Spinal cord (tissue), 10 donors: Measurements from ENCODE around the gene SEC14L6. TPM values are rescaled to one million over a fixed set of nuclear protein-coding genes. Genes with fewer than 3 reads are reported as not detected.

Source experiments
- DNase-seq, 6 donors: peaks; one replicate each; pipeline versions ENCODE4 v3.0.0 to v3.0.0-alpha.2; 2013 to 2015; ENCODE audit warnings: low spot score in 6 of 6, low read depth in 4 of 6
- H3K27ac ChIP-seq: one replicate; pipeline ENCODE4 v1.5.1; 2013; ENCODE audit warnings: low read depth, low read length, control low read depth
- H3K27me3 ChIP-seq: one replicate; pipeline ENCODE4 v1.6.1; 2013; ENCODE audit warnings: low read length; ENCODE audit not compliant: control insufficient read depth, insufficient read depth
- H3K36me3 ChIP-seq: one replicate; pipeline ENCODE4 v1.6.1; 2013; ENCODE audit warnings: low read length; ENCODE audit not compliant: control insufficient read depth, insufficient read depth
- H3K4me1 ChIP-seq: one replicate; pipeline ENCODE4 v1.6.1; 2013; ENCODE audit warnings: low read length; ENCODE audit not compliant: control insufficient read depth, insufficient read depth
- H3K4me3 ChIP-seq: one replicate; pipeline ENCODE4 v1.5.1; 2013; ENCODE audit warnings: low read depth, low read length, control low read depth
- H3K9me3 ChIP-seq: one replicate; pipeline ENCODE4 v1.6.1; 2013; ENCODE audit warnings: low read length; ENCODE audit not compliant: control insufficient read depth, insufficient read depth
- WGBS: methylation state at CpG from one replicate; pipeline ENCODE4 v1.1.5; 2013; ENCODE audit warnings: missing lambda C conversion rate; ENCODE audit not compliant: insufficient coverage; 5-methylcytosine and 5-hydroxymethylcytosine counted together
- polyA plus RNA-seq, 2 donors: library from polyadenylated mRNA; unstranded; fragments of 120-200 nt; gene quantifications; one replicate each; pipeline ENCODE4 v1.2.1, GENCODE V29; 2013; ENCODE audit not compliant: insufficient read length in 2 of 2
- total RNA-seq, 2 donors: library from RNA; depleted of rRNA in 1 of 2; stranded (reverse); fragments of 120-200 nt in 1 of 2; fragments of >200 nt in 1 of 2; gene quantifications; one replicate each; pipeline versions ENCODE4 v1.2.3 to v1.2.4, GENCODE V29; 2013 to 2014
- donor health status: healthy.

SEC14L6 gene
- total and polyA plus RNA-seq, 4 donors = 2.6 to 7.9 (median 3.5) TPM

DNA sequence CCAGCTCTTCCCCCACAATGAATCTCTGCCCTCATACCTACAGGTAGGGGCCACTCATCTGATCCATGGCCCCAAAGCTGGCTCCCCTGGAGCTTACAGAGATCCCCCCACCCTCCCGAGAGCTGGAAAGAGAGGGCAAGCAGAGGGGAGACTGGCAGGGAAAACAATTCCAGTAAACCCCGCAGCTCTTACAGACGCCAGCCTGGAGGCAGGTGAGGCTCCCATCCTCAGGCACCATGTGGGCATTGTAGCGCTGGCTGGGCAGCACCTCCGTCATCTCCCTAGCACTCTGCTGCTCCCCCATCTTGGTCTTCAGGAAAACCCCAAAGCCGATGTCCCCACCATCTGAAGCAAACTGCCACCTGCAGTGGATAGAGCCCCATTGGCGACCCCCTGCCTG lies 55.2 kb downstream of the SEC14L6 start:
- Histone ChIP-seq H3K27ac (no peak overlapping the region), H3K27me3 (no peaks in the 10 kb centered on the region), H3K4me1 (no peaks in the 10 kb centered on the region), H3K36me3 (no peaks in the 10 kb centered on the region), H3K4me3 (no peak overlapping the region), H3K9me3 (no peaks in the 10 kb centered on the region)
- DNase-seq = no peak
- 100% methylated on average over 4 of the region's 7 CpGs for WGBS

DNA sequence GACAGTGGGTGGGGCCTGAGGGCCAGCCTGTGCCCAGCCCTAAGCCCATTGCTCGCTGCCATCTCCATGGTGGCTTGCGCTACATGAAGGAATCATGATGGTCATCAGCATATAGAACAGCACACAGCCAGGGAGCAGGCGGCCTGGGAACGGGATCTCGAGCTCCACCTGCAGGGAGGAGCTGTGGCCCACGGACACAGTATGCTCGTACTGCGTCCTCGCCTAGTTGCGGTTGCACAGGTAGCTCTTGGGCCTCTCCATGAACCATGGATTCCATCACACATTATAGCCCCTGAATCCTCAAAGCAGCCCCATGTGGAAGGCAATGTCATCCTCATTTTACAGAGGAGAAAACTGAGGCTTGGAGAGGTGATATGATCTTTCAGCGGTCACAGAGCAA lies 56.1 kb downstream of the SEC14L6 start:
- H3K27ac ChIP-seq = no peak overlapping the region
- no peak overlapping the region for H3K4me3 ChIP-seq
- H3K27me3 ChIP-seq = no peaks in the 10 kb centered on the region
- no peaks in the 10 kb centered on the region for H3K9me3 ChIP-seq
- WGBS = 72% methylated on average over 10 of the region's 11 CpGs
- DNase-seq = no peak
- H3K4me1 ChIP-seq = no peaks in the 10 kb centered on the region
- no peaks in the 10 kb centered on the region for H3K36me3 ChIP-seq

DNA sequence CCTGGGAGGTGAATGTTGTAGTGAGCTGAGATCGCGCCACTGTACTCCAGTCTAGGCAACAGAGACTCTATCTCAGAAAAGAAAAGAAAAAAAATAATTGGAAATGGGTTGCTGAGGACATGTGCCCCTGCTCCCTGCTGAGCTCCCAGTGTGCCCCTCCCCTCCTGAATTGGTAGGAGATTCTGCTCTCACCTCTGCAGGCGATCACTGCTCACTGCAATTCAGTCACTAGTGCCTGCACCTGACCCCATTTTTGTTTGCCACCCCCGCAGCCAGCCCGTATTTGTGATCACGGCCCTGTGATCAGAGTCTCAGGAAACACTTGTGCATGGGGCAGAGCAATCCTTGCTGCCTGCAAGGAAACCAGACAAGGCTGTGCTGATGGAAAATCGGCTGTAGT lies 58.4 kb downstream of the SEC14L6 start:
- no peaks in the 10 kb centered on the region for H3K4me1 ChIP-seq
- 68% methylated on average over 5 of the region's 7 CpGs for WGBS
- no peak overlapping the region for H3K4me3 ChIP-seq
- no peaks in the 10 kb centered on the region for H3K9me3 ChIP-seq
- H3K27me3 ChIP-seq = no peaks in the 10 kb centered on the region
- no peak for DNase-seq
- no peak overlapping the region for H3K27ac ChIP-seq
- H3K36me3 ChIP-seq = no peaks in the 10 kb centered on the region

DNA sequence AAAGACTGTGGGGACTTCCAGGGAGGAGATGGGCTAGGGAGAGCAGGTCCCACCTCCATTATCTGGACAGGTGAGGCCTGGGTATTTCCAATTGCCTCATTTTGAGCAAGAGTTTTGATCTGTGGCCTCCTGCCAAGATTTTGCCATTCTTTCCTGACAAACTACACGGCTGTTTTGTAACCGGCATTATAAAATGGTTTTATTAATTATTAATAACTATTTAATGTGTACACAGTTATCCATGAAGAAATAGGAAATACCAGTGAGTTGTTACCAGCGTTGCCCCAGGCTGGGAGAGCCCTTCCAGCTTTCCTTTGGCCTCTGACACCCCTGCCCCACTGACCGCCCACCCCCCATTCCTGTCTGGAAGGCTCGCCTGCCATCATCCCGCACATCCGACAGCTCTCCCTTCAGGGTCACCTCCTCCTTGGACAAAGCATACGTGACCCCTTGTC lies 59.9 kb downstream of the SEC14L6 start:
- H3K27ac ChIP-seq = no peak overlapping the region
- peak in 1 of 6 donors; percentile 6 for DNase-seq
- no peaks in the 10 kb centered on the region for H3K27me3 ChIP-seq
- H3K36me3 ChIP-seq = no peaks in the 10 kb centered on the region
- 90% methylated on average over 5 of the region's 8 CpGs for WGBS
- H3K9me3 ChIP-seq = peaks cover 1% of the 10 kb centered on the region
- H3K4me3 ChIP-seq = no peak overlapping the region
- H3K4me1 ChIP-seq = no peaks in the 10 kb centered on the region

DNA sequence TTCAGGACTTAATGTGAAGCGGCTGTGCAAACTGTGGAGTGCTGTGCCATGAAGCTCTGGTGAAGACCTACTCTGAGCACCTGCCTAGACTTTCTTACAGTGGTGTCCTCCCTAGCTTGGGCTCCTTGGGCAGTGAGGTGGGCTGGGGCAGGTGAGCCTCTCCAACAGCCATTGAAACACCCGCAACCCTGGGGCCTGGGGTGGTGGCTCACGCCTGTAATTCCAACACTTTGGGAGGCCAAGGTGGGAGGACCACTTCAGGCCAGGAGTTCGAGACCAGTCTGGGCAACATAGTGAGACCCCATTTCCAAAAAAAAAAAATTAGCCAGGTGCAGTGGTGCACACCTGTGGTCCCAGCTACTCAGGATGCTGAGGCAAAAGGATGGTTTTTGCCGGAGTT lies 60.4 kb downstream of the SEC14L6 start:
- Histone ChIP-seq H3K36me3 (no peaks in the 10 kb centered on the region), H3K27me3 (no peaks in the 10 kb centered on the region), H3K27ac (no peak overlapping the region), H3K4me1 (no peaks in the 10 kb centered on the region), H3K4me3 (no peak overlapping the region), H3K9me3 (peaks cover 1% of the 10 kb centered on the region)
- WGBS = 93% methylated on average over 3 of the region's 5 CpGs
- no peak for DNase-seq

DNA sequence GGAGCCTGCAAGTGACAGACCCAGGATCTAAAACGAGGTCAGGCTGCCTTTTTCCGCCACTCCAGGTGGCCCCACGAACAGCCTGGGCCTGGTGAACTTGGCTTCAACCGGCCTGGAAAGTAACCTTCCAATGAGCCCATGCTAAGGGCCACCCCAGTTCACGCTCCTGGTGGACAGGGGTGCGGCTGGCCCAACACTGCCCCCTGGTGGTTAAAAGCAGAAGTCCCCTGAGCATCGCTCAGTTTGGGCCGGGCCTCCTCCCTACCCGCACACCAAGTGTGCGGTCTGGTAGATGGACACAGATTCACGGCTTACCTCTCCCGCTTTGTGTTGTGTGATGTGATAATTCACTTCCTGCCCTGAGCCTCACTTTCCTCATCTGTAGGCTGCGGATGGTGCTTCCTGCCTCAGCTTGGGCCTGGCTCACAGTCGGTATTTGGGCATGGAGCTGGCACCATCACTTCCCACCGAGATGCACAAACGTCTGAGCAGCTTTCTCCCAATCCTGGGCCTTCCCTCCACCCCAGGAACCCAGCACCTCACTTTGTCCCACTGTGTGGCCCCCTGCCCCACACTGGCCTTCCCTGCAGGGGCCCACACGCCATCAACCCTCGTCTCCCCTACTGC lies 61.1 kb downstream of the SEC14L6 start:
- 33% methylated on average over 14 of the region's 18 CpGs for WGBS
- Histone ChIP-seq H3K36me3 (no peaks in the 10 kb centered on the region), H3K4me1 (no peaks in the 10 kb centered on the region), H3K4me3 (no peak overlapping the region), H3K27ac (no peak overlapping the region), H3K27me3 (no peaks in the 10 kb centered on the region), H3K9me3 (peaks cover 1% of the 10 kb centered on the region)
- DNase-seq = peak in 4 of 6 donors; percentile 1 to 43 (median 6)

DNA sequence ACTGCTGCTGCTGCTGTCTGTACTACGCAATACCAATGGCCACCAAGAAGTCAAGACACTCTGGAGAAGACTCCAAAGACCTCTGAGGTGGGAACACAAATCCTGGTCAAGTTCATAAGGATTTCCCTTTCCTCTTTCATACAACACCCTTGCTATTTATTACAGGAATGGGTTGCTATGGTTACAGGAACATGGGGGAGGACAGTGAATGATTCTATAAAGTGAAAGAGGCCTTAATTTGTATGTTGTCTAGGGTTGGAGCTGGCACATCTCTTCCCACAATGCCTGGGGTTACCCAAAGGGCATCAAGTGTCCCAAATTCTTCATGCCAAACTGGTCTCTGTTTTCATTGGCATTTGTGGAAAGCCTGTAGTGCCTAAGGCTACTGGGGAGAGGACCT lies 63.4 kb downstream of the SEC14L6 start:
- no peaks in the 10 kb centered on the region for H3K27me3 ChIP-seq
- no peaks in the 10 kb centered on the region for H3K4me1 ChIP-seq
- no CpG with 5 or more reads among the region's 1 CpG for WGBS
- H3K36me3 ChIP-seq = no peaks in the 10 kb centered on the region
- peaks cover 1% of the 10 kb centered on the region for H3K9me3 ChIP-seq
- H3K4me3 ChIP-seq = no peak overlapping the region
- DNase-seq = peak in 2 of 6 donors; percentile 7 to 25
- H3K27ac ChIP-seq = no peak overlapping the region

DNA sequence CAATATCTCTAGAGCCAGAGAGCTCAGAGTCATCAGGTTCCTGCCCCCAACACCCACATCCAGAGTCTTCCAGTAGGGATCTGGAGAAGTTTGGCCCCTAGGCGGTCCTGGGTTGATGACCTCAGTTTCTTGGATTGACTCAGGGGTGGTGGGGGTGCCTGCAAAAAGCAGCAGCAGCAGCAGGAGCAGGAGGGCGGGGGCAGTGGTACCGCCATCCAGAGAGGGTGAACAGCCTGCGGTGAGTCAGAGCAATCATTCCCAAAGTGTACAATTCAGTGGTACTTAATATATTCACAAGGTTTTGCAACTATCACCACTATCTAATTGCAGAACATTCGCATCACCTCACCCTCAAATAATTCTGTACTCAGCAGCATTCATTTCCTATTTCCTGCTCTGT lies 64.8 kb downstream of the SEC14L6 start:
- no peak for DNase-seq
- 64% methylated on average over 2 of the region's 5 CpGs for WGBS
- no peak overlapping the region for H3K4me3 ChIP-seq
- no peaks in the 10 kb centered on the region for H3K4me1 ChIP-seq
- H3K36me3 ChIP-seq = no peaks in the 10 kb centered on the region
- peaks cover 1% of the 10 kb centered on the region for H3K9me3 ChIP-seq
- H3K27me3 ChIP-seq = no peaks in the 10 kb centered on the region
- H3K27ac ChIP-seq = no peak overlapping the region

DNA sequence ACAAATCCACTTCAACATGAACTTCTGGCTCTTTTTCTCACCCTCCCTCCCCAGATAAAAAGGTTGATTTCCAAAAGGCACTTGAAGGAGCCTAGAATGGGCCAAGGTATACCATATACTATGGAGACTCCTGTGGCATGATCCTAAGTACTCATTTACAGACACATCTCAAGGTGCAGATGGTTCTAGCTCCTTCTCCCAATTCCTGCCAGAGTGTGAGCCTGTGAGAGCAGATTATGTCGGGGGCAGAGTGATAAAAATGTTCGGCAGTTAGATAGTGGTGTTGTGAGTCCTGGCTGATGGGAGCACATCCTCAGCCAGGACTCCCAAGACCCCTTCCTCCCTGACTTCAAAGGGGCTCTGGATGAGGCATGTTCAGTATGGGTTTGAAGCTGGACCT lies 66.6 kb downstream of the SEC14L6 start:
- no peaks in the 10 kb centered on the region for H3K4me1 ChIP-seq
- H3K27ac ChIP-seq = no peak overlapping the region
- H3K9me3 ChIP-seq = peaks cover 1% of the 10 kb centered on the region
- H3K27me3 ChIP-seq = no peaks in the 10 kb centered on the region
- no CpG with 5 or more reads among the region's 2 CpGs for WGBS
- H3K4me3 ChIP-seq = no peak overlapping the region
- H3K36me3 ChIP-seq = no peaks in the 10 kb centered on the region
- no peak for DNase-seq

DNA sequence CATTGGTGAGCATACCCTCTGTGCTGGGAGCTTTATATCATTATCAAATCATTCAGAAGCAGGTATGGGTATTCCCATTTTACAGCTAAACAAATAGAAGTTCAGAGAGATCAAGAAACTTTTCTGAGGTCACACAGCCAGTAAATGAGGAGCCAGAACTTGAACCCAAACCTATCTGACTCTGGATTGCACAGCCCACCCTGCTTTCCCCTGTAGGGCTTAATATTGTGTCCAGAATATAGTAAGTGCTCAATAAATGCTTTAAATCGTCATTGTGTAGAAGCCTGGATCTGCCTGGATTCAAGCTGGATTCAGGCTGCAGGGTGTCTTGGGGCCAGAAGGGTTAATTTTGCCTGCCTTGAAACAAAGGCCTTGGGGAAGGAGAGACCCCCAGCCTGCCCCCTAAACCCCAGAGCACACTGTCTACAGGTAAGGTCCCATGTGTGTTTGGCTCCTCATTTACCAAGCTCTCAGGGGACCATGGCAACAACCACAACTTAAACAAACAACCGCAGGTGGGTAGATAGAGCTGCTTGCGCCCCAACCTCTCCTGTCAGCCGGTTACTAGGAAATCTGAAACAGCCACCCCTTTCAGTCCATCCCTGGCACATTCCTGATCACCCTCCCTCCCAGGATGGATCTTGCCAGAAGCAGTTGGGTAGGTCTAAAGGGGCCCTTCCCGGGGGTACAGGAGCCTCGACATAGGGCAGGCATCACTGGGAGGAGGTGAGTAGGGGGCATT lies 71.7 kb downstream of the SEC14L6 start:
- H3K4me1 ChIP-seq = no peaks in the 10 kb centered on the region
- no peaks in the 10 kb centered on the region for H3K36me3 ChIP-seq
- H3K4me3 ChIP-seq = no peak overlapping the region
- H3K27ac ChIP-seq = no peak overlapping the region
- peaks cover 4% of the 10 kb centered on the region for H3K27me3 ChIP-seq
- no peak for DNase-seq
- no peaks in the 10 kb centered on the region for H3K9me3 ChIP-seq
- WGBS = 83% methylated on average over 3 of the region's 6 CpGs
